ENCODE measurements around the gene ARID3C. TPM values are rescaled to one million over a fixed set of nuclear protein-coding genes. Genes with fewer than 3 reads are reported as not detected.

Gene ARID3C
- polyA plus RNA-seq, 2 donors: not detected

DNA sequence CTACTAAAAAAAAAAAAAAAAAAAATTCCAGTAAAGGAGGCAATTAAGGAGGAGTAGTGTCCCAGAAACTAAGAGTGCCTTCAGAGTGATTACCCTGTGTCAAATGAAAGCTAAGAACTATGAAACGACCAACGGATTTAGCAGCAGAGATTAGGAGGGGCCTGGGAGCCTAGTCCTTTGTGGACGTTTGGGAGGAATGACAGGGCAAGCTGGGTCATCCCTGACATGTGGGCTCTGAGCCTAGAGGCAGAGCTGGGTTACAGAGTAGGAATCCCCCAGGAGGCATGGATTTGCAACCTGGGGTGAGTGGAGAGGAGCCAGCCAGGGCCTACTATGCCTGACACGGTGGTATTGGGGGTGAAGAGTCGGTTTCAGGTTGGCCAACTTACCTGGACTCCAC is 4.3 kb upstream of the ARID3C start:
- Histone ChIP-seq H3K4me3 (ENCODE audit: low read depth in 1 of 2, low read length in 2 of 2) (no peak overlapping the region), H3K4me1 (ENCODE audit: control insufficient read depth in 2 of 2, insufficient read depth in 2 of 2, low read length in 1 of 2) (peaks cover 3 to 20% of the 10 kb centered on the region in 2 donors), H3K27ac (ENCODE audit: low read depth in 2 of 2, low read length in 1 of 2) (no peak overlapping the region), H3K36me3 (ENCODE audit: control insufficient read depth in 2 of 2, insufficient read depth in 2 of 2, low read length in 1 of 2) (peaks cover 0 to 2% of the 10 kb centered on the region in 2 donors), H3K9me3 (ENCODE audit: control insufficient read depth in 2 of 2, insufficient read depth in 1 of 2, low read depth in 1 of 2, low read length in 1 of 2) (no peaks in the 10 kb centered on the region), H3K27me3 (ENCODE audit: control insufficient read depth in 1 of 2, insufficient read depth in 2 of 2, low read length in 2 of 2) (peaks cover 0 to 9% of the 10 kb centered on the region in 2 donors)
- WGBS, 2 donors: 47 to 48% methylated on average over 5 of the region's 5 CpGs

- H3K27ac ChIP-seq (ENCODE audit: low read depth in 2 of 2, low read length in 1 of 2): no peak overlapping the region
- peaks cover 3 to 10% of the 10 kb centered on the region in 2 donors for H3K4me1 ChIP-seq (ENCODE audit: control insufficient read depth in 2 of 2, insufficient read depth in 2 of 2, low read length in 1 of 2)
- H3K4me3 ChIP-seq (ENCODE audit: low read depth in 1 of 2, low read length in 2 of 2): no peak overlapping the region
- 32 to 35% methylated on average over 5 of the region's 5 CpGs for WGBS, 2 donors
- H3K27me3 ChIP-seq (ENCODE audit: control insufficient read depth in 1 of 2, insufficient read depth in 2 of 2, low read length in 2 of 2): peaks cover 0 to 18% of the 10 kb centered on the region in 2 donors
- H3K9me3 ChIP-seq (ENCODE audit: control insufficient read depth in 2 of 2, insufficient read depth in 1 of 2, low read depth in 1 of 2, low read length in 1 of 2): no peaks in the 10 kb centered on the region
- H3K36me3 ChIP-seq (ENCODE audit: control insufficient read depth in 2 of 2, insufficient read depth in 2 of 2, low read length in 1 of 2): peaks cover 0 to 2% of the 10 kb centered on the region in 2 donors
These were observed 1.7 kb upstream of the ARID3C start for GRCh38 chr9:34630402-34631154.

GRCh38 chr9:34629491-34629808 is 584 bp upstream of the ARID3C start:
- H3K9me3 ChIP-seq (ENCODE audit: control insufficient read depth in 2 of 2, insufficient read depth in 1 of 2, low read depth in 1 of 2, low read length in 1 of 2): no peaks in the 10 kb centered on the region
- 22 to 33% methylated on average over 5 of the region's 5 CpGs for WGBS, 2 donors
- H3K4me3 ChIP-seq (ENCODE audit: low read depth in 1 of 2, low read length in 2 of 2): peak overlapping the region; percentile 10 to 35
- no peak overlapping the region for H3K27ac ChIP-seq (ENCODE audit: low read depth in 2 of 2, low read length in 1 of 2)
- no peaks in the 10 kb centered on the region for H3K36me3 ChIP-seq (ENCODE audit: control insufficient read depth in 2 of 2, insufficient read depth in 2 of 2, low read length in 1 of 2)
- peaks cover 0 to 23% of the 10 kb centered on the region in 2 donors for H3K27me3 ChIP-seq (ENCODE audit: control insufficient read depth in 1 of 2, insufficient read depth in 2 of 2, low read length in 2 of 2)
- peaks cover 3 to 9% of the 10 kb centered on the region in 2 donors for H3K4me1 ChIP-seq (ENCODE audit: control insufficient read depth in 2 of 2, insufficient read depth in 2 of 2, low read length in 1 of 2)

GRCh38 chr9:34627716-34628655 is 880 bp downstream of the ARID3C start:
- peaks cover 7 to 10% of the 10 kb centered on the region in 2 donors for H3K4me1 ChIP-seq (ENCODE audit: control insufficient read depth in 2 of 2, insufficient read depth in 2 of 2, low read length in 1 of 2)
- peaks cover 0 to 23% of the 10 kb centered on the region in 2 donors for H3K27me3 ChIP-seq (ENCODE audit: control insufficient read depth in 1 of 2, insufficient read depth in 2 of 2, low read length in 2 of 2)
- H3K9me3 ChIP-seq (ENCODE audit: control insufficient read depth in 2 of 2, insufficient read depth in 1 of 2, low read depth in 1 of 2, low read length in 1 of 2): no peaks in the 10 kb centered on the region
- peak overlapping the region in 1 of 2 donors; percentile 35 for H3K4me3 ChIP-seq (ENCODE audit: low read depth in 1 of 2, low read length in 2 of 2)
- H3K27ac ChIP-seq (ENCODE audit: low read depth in 2 of 2, low read length in 1 of 2): no peak overlapping the region
- WGBS, 2 donors: 41 to 44% methylated on average over 19 to 20 of the region's 20 CpGs
- H3K36me3 ChIP-seq (ENCODE audit: control insufficient read depth in 2 of 2, insufficient read depth in 2 of 2, low read length in 1 of 2): no peaks in the 10 kb centered on the region

DNA sequence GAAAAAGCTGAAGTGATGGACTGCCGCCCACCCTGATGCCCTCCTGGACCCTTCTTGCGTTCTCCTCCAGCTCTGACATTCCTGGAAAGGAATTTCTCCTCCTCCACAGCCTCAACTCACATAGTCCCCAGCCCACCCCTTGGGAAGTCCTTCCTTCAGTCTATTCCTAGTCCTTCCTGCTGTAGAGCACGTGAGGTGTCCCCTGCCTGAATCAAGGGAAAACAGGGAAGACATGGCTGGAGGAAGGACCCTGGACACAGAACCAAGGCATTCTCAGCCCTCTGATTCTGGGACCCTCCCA is 3.7 kb downstream of the ARID3C start:
- H3K36me3 ChIP-seq (ENCODE audit: control insufficient read depth in 2 of 2, insufficient read depth in 2 of 2, low read length in 1 of 2): no peaks in the 10 kb centered on the region
- H3K4me3 ChIP-seq (ENCODE audit: low read depth in 1 of 2, low read length in 2 of 2): no peak overlapping the region
- peaks cover 9 to 16% of the 10 kb centered on the region in 2 donors for H3K4me1 ChIP-seq (ENCODE audit: control insufficient read depth in 2 of 2, insufficient read depth in 2 of 2, low read length in 1 of 2)
- 79 to 86% methylated on average over 3 of the region's 3 CpGs for WGBS, 2 donors
- peaks cover 0 to 23% of the 10 kb centered on the region in 2 donors for H3K27me3 ChIP-seq (ENCODE audit: control insufficient read depth in 1 of 2, insufficient read depth in 2 of 2, low read length in 2 of 2)
- no peaks in the 10 kb centered on the region for H3K9me3 ChIP-seq (ENCODE audit: control insufficient read depth in 2 of 2, insufficient read depth in 1 of 2, low read depth in 1 of 2, low read length in 1 of 2)
- no peak overlapping the region for H3K27ac ChIP-seq (ENCODE audit: low read depth in 2 of 2, low read length in 1 of 2)

DNA sequence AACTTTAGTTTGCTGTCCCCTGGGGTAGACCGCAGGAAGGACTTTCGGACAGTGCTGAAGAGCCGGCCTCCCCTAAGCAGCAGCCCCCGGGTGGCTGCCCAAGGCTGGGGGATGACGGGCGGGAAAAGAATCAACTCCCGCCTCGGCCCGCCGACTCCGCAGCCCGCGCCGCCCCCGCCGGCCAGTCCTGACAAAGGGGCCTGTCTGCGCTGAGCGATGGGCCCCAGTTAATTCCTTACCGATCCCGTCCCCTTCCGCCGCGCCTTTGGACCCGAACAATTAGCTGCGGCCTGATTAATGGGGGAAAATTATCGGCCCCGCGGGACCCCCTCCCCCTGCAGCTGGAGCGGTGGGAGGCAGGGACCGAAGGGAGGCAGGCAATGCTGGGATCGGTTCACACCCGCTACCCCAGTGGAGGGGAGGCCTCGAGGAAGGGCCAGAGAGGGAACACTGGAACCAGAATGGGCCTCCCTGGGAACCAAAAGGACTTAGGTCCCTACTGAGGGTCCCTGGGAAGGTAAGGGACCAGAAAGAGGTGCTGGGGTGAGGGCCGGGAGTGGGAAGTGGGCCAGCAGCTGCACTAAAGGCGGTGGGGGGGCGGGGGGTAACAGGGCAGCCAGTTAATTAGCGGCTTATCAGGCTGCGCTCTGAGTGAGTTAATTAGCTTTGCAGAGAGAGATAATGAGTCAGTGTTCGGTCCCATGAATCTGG is 4.2 kb downstream of the ARID3C start:
- Histone ChIP-seq H3K9me3 (ENCODE audit: control insufficient read depth in 2 of 2, insufficient read depth in 1 of 2, low read depth in 1 of 2, low read length in 1 of 2) (no peaks in the 10 kb centered on the region), H3K27me3 (ENCODE audit: control insufficient read depth in 1 of 2, insufficient read depth in 2 of 2, low read length in 2 of 2) (peaks cover 0 to 23% of the 10 kb centered on the region in 2 donors), H3K4me3 (ENCODE audit: low read depth in 1 of 2, low read length in 2 of 2) (no peak overlapping the region), H3K4me1 (ENCODE audit: control insufficient read depth in 2 of 2, insufficient read depth in 2 of 2, low read length in 1 of 2) (peaks cover 9 to 18% of the 10 kb centered on the region in 2 donors), H3K27ac (ENCODE audit: low read depth in 2 of 2, low read length in 1 of 2) (no peak overlapping the region), H3K36me3 (ENCODE audit: control insufficient read depth in 2 of 2, insufficient read depth in 2 of 2, low read length in 1 of 2) (no peaks in the 10 kb centered on the region)
- 32 to 44% methylated on average over 38 to 39 of the region's 39 CpGs for WGBS, 2 donors

- Histone ChIP-seq H3K27me3 (ENCODE audit: control insufficient read depth in 1 of 2, insufficient read depth in 2 of 2, low read length in 2 of 2) (peaks cover 0 to 18% of the 10 kb centered on the region in 2 donors), H3K4me1 (ENCODE audit: control insufficient read depth in 2 of 2, insufficient read depth in 2 of 2, low read length in 1 of 2) (peaks cover 8 to 14% of the 10 kb centered on the region in 2 donors), H3K4me3 (ENCODE audit: low read depth in 1 of 2, low read length in 2 of 2) (no peak overlapping the region), H3K27ac (ENCODE audit: low read depth in 2 of 2, low read length in 1 of 2) (no peak overlapping the region), H3K36me3 (ENCODE audit: control insufficient read depth in 2 of 2, insufficient read depth in 2 of 2, low read length in 1 of 2) (no peaks in the 10 kb centered on the region), H3K9me3 (ENCODE audit: control insufficient read depth in 2 of 2, insufficient read depth in 1 of 2, low read depth in 1 of 2, low read length in 1 of 2) (no peaks in the 10 kb centered on the region)
- 19 to 35% methylated on average over 63 of the region's 63 CpGs for WGBS, 2 donors
These were observed 5.3 kb downstream of the ARID3C start for GRCh38 chr9:34623374-34624235.

DNA sequence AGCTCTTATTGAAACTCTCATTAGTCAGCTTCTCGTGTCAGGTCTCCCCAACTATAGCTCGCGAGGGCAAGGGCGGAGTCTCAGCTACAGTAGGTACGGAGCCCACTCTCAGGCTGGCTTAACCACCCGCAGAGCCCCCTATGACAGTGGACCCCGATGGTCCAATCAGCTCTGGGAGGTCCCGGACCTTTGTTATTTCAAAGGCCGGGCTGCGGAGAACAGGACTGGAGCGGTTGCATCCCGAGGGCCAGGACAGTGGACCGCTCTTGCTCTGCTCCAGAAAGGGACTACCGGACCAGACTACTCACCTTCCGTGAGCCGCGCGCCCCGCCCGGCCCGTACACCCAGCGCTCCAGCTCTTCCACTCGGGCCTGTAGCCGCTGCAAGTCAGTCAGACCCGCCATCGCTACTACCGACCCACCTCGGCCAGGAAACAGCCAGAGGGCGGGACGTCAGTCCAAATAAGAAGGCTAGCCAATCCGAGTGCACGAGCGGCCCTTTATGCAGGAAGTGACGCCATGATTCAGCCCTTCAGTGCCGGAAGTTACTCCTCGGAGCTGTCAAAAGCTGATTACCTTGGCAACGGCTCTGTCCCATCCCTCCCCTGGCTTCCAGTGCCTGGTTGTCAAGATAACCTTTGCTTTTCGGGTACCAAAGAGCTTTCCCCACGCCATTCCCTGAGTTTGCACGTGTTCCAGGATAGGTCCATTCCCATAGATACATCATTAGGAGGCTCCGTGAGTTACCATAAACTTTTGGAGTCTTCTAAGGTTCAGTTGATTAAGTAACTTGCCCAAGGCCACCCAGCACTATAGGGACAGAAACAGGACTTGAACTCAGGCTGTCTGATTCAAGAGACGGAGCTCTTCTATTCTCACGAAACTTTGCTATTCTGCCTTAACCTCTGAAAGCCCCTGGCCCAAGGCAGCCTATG is 8.5 kb downstream of the ARID3C start, which contains the start of gene DCTN3:
DCTN3 (minus strand) TSS at position 435 of the 934 bp plus-strand sequence; CDS start at position 404, 31 bp downstream.
- peaks cover 0 to 4% of the 10 kb centered on the region in 2 donors for H3K27me3 ChIP-seq (ENCODE audit: control insufficient read depth in 1 of 2, insufficient read depth in 2 of 2, low read length in 2 of 2)
- WGBS, 2 donors: 5% methylated on average over 43 of the region's 43 CpGs
- peaks cover 7 to 11% of the 10 kb centered on the region in 2 donors for H3K4me1 ChIP-seq (ENCODE audit: control insufficient read depth in 2 of 2, insufficient read depth in 2 of 2, low read length in 1 of 2)
- H3K9me3 ChIP-seq (ENCODE audit: control insufficient read depth in 2 of 2, insufficient read depth in 1 of 2, low read depth in 1 of 2, low read length in 1 of 2): no peaks in the 10 kb centered on the region
- H3K27ac ChIP-seq (ENCODE audit: low read depth in 2 of 2, low read length in 1 of 2): peak within 1 kb of the TSS; percentile 44 to 74
- peaks cover 10 to 23% of the 10 kb centered on the region in 2 donors for H3K36me3 ChIP-seq (ENCODE audit: control insufficient read depth in 2 of 2, insufficient read depth in 2 of 2, low read length in 1 of 2)
- peak within 1 kb of the TSS; percentile 82 to 98 for H3K4me3 ChIP-seq (ENCODE audit: low read depth in 1 of 2, low read length in 2 of 2)

Data from esophagus (tissue), 2 donors.